ENCODE measurements around the gene PDE2A.
"Not testable (repeated sequence)": the region's sequence is repeated elsewhere in the genome, so short reads cannot be mapped to it uniquely, and the experiment has no call there.

The PDE2A gene

GRCh38 chr11:72576661-72577060 lies 97.6 kb downstream of the PDE2A start:
- DNase-seq (ENCODE audit: low read depth) = no peak

DNA sequence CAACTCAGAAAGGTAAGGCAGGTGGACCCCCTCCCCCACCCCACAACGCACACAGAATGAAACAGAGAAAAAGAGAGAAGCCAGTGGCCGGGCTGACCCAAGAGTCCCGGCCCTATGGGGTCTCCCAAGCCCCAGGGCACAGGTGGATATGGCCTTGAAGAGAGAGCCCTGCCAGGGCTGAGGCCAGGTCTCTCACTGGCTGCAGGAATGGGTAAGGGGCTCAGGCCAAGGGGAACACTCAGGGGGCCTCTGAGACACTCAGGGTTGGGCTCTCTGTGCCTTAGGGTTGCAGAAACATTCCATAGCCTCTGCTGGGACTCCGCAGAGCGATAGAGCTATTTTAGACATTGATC lies 98.0 kb downstream of the PDE2A start:
- DNase-seq (ENCODE audit: low read depth) = no peak

DNA sequence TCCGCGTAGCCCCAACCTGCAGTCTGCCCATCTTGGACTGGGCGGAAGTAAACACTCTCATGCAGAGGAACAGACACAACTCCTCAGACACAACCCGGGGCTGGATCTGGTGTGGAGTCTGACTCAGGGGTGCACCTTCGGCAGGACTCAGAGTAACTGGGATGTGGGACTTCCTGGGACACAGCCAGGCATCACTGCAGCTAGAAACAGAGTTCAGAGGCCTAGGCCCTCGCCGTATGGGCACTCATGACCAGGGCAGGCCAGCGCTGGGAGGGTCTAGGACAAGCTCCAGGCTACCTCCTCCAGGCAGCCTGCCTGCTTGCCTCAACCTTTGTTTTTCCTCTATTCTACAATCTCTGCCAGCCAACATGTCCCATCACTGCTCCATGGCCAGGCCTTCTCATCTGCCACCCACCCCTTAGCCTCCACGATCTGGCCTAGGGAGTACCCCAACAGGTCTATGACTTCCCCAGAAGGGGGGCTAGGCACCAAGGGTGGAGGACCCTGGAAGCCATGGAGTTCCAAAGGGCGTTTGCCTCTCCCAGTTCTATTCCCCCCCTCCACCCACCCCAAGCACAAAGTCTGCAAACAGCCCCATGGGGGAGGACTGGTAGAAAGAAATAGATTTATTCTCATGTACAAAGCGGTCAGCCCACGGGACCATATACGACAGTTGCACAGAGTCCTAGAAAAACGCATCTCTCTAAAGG lies 98.5 kb downstream of the PDE2A start:
- no peak for DNase-seq (ENCODE audit: low read depth)

- DNase-seq (ENCODE audit: low read depth) = no peak
Observed at GRCh38 chr11:72574548-72575460, 99.4 kb downstream of the PDE2A start.

GRCh38 chr11:72573855-72574445 lies 100.3 kb downstream of the PDE2A start:
- no peak for DNase-seq (ENCODE audit: low read depth)

DNA sequence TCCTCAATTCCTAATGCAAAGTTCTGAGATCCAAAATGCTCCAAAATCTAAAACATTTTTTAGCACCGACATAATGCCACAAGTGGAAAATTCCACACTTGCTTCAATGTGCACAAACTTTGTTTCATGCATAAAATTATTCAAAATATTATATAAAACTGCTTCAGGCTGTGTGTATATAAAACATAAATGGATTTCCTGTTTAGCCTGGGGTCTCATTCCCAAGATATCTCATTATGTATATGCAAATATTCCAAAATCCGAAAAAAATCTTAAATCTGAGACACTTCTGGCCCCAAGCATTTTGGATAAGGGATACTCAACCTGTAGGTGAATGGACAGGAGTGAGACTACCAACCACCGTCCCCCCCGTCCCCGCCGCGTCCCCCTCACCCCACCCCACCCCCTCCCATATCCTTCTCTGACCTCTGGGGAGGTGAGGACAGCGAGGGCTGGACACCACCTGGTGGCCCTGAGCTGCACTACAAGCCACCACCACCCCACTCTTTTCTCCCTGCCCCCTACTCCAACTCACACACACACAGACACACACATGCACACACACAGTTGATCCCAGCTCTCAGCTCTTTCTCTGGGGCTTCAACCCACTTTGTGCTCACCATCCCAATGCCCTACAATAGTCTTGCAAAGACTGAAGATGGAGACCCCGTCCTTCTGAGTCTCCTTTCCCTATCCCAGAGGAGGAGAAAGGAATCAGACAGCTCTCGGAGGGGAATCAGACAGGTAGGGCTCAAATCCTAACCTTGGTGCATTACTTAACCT lies 101.0 kb downstream of the PDE2A start:
- no peak for DNase-seq (ENCODE audit: low read depth)

DNA sequence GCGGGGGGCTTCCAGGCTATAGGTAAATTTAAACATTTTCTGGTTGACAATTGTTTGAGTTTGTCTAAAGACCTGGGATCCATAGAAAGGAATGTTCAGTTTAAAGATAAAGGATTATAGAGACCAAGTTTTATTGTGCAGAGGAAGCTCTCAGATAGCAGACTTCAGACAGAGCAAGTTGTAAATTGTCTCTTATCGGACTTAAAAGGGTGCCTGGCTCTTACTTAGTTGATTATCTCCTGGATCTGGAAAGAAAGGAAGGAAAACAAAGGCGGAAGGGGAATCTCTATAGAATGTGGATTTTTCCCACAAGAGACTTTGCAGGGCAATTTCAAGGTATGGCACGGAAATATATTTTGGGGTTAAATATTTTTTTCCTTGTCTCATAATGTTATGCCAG lies 101.7 kb downstream of the PDE2A start:
- DNase-seq (ENCODE audit: low read depth) = not testable (repeated sequence)

DNA sequence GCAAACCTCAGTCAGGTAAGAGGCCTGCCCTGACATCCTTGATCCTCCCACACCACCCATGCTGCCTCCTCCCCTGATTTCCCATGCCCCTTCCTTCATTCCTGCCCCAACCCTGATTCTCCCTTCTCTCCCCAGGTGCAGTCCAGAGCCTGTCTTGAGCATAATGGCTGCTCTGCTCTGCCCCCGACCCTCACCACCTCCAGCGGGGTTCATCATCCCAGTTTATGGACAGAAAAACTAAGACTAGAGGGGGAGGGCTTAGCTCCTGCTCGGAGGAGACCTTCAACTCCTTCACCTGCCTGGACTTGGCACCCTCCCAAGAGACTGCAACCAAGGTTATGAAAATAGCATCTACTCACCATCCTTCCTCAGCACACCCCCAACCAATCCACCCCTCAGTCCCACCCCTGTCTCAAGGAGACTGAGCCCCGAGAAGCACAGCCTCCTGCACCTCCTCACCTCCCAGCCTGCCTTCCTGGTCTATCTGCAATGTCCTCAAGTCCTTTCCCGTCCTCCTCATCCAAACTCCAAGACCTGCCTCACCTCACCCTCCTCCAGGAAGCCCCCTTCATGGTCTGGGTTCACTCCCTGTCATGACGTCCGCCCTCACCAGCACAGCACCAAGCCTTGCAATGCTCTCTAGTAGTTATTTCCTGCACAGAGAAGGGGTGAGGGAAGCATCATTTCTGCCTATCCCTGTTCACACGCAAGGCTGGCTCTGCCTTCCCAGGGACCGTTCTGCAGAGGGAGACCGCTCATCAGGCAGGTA lies 103.1 kb downstream of the PDE2A start:
- no peak for DNase-seq (ENCODE audit: low read depth)

GRCh38 chr11:72569966-72570892 lies 104.0 kb downstream of the PDE2A start:
- no peak for DNase-seq (ENCODE audit: low read depth)

GRCh38 chr11:72568861-72569260 lies 105.4 kb downstream of the PDE2A start:
- DNase-seq (ENCODE audit: low read depth) = no peak

GRCh38 chr11:72562431-72562830 lies 111.8 kb downstream of the PDE2A start:
- no peak for DNase-seq (ENCODE audit: low read depth)

DNA sequence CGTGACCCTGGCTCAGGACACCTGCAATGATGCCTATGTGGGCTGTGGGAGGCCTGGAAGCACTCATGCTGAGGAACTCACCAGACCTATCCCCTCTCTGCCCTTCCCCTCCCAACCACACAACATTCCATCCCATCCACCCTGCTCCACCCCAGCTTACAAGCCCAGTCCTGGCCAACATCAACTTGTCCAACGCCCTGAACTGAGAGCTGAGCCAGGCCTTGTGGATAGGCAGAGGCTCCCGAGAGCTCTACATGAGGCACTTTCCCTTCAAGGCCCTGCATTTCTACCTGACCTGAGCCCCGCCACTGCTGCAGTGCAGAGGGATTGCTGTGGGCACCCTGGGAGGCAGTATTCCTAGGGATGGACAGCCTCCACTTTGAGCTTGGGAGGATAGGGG lies 112.4 kb downstream of the PDE2A start:
- DNase-seq (ENCODE audit: low read depth) = no peak

DNA sequence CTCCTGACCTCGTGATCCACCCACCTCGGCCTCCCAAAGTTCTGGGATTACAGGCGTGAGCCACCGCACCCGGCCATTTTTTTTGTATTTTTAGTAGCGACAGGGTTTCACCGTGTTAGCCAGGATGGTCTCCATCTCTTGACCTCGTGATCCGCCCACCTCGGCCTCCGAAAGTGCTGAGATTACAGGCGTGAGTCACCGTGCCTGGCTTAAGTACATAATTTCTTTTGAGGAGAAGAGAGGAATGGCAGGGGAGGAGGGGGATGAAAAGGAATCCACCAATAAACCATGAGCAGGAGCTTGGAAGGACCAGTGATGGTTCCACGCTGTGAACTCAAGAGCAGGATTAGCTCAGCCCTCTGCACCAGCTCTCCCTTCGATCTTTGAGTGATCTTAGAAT lies 113.4 kb downstream of the PDE2A start:
- not testable (repeated sequence) for DNase-seq (ENCODE audit: low read depth)

GRCh38 chr11:72556433-72556832 lies 117.8 kb downstream of the PDE2A start:
- DNase-seq (ENCODE audit: low read depth) = no peak

DNA sequence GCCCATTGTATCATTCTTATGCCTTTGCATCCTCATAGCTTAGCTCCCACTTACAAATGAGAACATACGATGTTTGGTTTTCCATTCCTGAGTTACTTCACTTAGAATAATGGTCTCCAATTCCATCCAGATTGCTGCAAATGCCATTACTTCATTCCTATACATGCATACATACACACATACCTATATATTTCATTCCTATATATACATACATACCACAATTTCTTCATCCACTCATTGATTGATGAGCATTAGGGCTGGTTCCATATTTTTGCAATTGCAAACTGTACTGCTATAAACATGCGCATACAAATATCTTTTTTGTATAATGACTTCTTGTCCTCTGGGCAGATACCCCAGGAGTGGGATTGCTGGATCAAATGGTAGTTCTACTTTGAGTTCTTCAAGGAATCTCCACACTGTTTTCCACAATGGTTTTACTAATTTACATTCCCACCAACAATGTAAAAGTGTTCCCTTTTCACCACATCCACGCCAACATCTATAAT lies 119.2 kb downstream of the PDE2A start:
- DNase-seq (ENCODE audit: low read depth) = not testable (repeated sequence)

GRCh38 chr11:72553706-72554105 lies 120.5 kb downstream of the PDE2A start:
- DNase-seq (ENCODE audit: low read depth) = no peak

GRCh38 chr11:72552399-72552910 lies 121.8 kb downstream of the PDE2A start:
- DNase-seq (ENCODE audit: low read depth) = no peak

GRCh38 chr11:72551571-72551970 lies 122.7 kb downstream of the PDE2A start:
- no peak for DNase-seq (ENCODE audit: low read depth)

DNA sequence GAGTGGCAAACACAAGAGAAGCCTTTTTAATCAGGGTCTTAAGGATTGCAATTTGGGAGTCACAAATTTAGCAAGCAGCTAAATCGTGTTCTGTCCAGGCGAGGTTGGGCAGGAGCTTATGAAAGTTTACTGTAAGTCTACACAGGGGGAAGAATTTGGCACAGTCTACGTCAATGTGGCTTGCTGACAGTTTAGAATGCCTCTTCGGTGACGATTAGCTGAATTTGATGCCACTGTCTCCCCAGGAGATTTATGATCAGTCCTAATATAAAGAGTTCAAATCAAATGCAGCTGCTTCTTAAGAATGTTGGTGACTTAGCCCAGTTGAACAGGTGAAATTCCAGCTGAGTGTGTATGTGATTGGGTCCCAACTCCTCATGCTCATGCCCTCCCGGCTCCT lies 125.8 kb downstream of the PDE2A start:
- DNase-seq (ENCODE audit: low read depth) = no peak

DNA sequence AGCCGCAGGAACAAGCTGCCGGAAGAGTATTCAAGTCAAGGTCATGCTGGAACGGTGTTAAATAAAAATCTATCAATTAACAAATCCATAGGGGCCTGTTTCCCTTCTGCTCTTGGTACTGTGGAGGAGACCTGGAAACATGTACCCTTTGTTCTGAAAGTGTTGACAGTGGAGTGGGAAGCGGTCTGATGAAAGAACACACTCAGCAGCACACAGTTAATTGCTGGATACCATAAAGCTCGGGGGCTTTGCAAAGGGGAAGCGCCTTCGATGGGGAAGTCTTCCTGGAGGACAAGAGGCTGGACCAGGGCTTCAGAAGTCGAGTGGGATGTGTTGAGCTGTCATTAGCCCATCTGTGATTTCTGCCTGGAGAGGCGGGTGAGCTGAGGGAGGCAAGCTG lies 127.4 kb downstream of the PDE2A start:
- DNase-seq (ENCODE audit: low read depth) = no peak
